Endothelial cell of umbilical vein (primary cell): ENCODE measurements around the gene C14orf93. TPM values are rescaled to one million over a fixed set of nuclear protein-coding genes. Genes with fewer than 3 reads are reported as not detected.

Experiments used
- BruUV-seq: library from RNA; stranded (reverse); fragments of 400-500 nt; replicated peaks from 2 replicates; lab custom pipeline; 2021; lab: Mats Ljungman, UMichigan
- CTCF ChIA-PET: fragments of 300-600, 350-600 bp; sonication (Branson Sonifier 250); formaldehyde crosslinking; loops from one replicate; lab custom pipeline; 2021; ENCODE audit warnings: antibody characterized with exemption, inconsistent platforms; lab: Charles Lee
- POLR2A ChIA-PET: fragments of 300-600, 350-600 bp; sonication (Branson Sonifier 250); formaldehyde crosslinking; loops from one replicate; lab custom pipeline; 2021; ENCODE audit warnings: antibody characterized with exemption, inconsistent platforms; lab: Charles Lee
- DNase-seq: peaks from one replicate; pipeline ENCODE4 v3.0.0-alpha.2; 2011; ENCODE audit warnings: low read depth, low spot score
- FAIRE-seq: peaks from 2 replicates; lab custom pipeline; 2011; peaks lifted over from hg19 to GRCh38; lab: Jason Lieb, UNC
- H2AFZ ChIP-seq: 2 replicates; pipeline ENCODE4 v1.6.0; 2012; ENCODE audit warnings: low read depth, low read length, control low read depth, inconsistent platforms
- H3K27ac ChIP-seq: 2 replicates; pipeline ENCODE4 v1.5.1; 2011; ENCODE audit warnings: low read depth, mild to moderate bottlenecking, control low read depth, low read length, moderate library complexity; ENCODE audit not compliant: insufficient read depth
- H3K27me3 ChIP-seq, 2 experiments: 2 replicates each; pipeline versions ENCODE4 v1.6.0 to v1.6.1; 2011; ENCODE audit warnings: low read length in 2 of 2, mixed read lengths in 1 of 2; ENCODE audit not compliant: control insufficient read depth in 2 of 2, insufficient read depth in 2 of 2
- H3K36me3 ChIP-seq, 2 experiments: 2 replicates in 1 of 2; 3 replicates in 1 of 2; pipeline ENCODE4 v1.5.1; 2011; ENCODE audit warnings: low read length in 2 of 2, mild to moderate bottlenecking in 1 of 2, moderate library complexity in 1 of 2; ENCODE audit not compliant: control insufficient read depth in 2 of 2, insufficient read depth in 2 of 2; ENCODE audit errors: extremely low read depth in 1 of 2
- H3K4me1 ChIP-seq: 3 replicates; pipeline ENCODE4 v1.5.1; 2011; ENCODE audit warnings: mild to moderate bottlenecking, low read length; ENCODE audit not compliant: control insufficient read depth, insufficient read depth; ENCODE audit errors: extremely low read depth
- H3K4me2 ChIP-seq: 2 replicates; pipeline ENCODE4 v1.6.1; 2011; ENCODE audit warnings: low read length, control low read depth, mixed read lengths; ENCODE audit not compliant: insufficient read depth
- H3K4me3 ChIP-seq, 3 experiments: fragments of 200-600 bp in 1 of 3; sonication (generic), shearing (Covaris generic) in 1 of 3; replicated peaks in 1 of 3; 2 replicates each; pipeline ENCODE4 v1.5.1; 2011 to 2016; ENCODE audit warnings: control low read depth in 3 of 3, low read length in 3 of 3, mild to moderate bottlenecking in 2 of 3, inconsistent platforms in 1 of 3, low read depth in 1 of 3, moderate library complexity in 1 of 3; ENCODE audit not compliant: insufficient read depth in 1 of 3
- H3K79me2 ChIP-seq: 2 replicates; pipeline ENCODE4 v1.6.0; 2012; ENCODE audit warnings: low read length, inconsistent platforms; ENCODE audit not compliant: control insufficient read depth, insufficient read depth
- H3K9ac ChIP-seq: replicated peaks from 2 replicates; pipeline ENCODE3; 2011; ENCODE audit warnings: low read length, control low read depth; ENCODE audit not compliant: insufficient read depth; ENCODE audit errors: extremely low read depth
- H3K9me1 ChIP-seq: replicated peaks from 3 replicates; pipeline ENCODE4 v1.6.0; 2011; ENCODE audit warnings: mild to moderate bottlenecking, low read length; ENCODE audit not compliant: control insufficient read depth, insufficient read depth; ENCODE audit errors: extremely low read depth
- H3K9me3 ChIP-seq: replicated peaks from 2 replicates; pipeline ENCODE4 v1.5.1; 2012; ENCODE audit warnings: low read length, inconsistent platforms; ENCODE audit not compliant: control insufficient read depth, insufficient read depth
- H4K20me1 ChIP-seq: replicated peaks from 2 replicates; pipeline ENCODE3; 2011; ENCODE audit warnings: mild to moderate bottlenecking, low read length; ENCODE audit not compliant: control insufficient read depth, insufficient read depth; ENCODE audit errors: extremely low read depth
- CTCF ChIP-seq, 2 donors: IDR thresholded peaks; 1 replicate in 1 of 2; 2 replicates in 1 of 2; pipeline ENCODE4 v1.5.1; 2011; ENCODE audit warnings: low read length in 2 of 2, mild to moderate bottlenecking in 2 of 2, moderate library complexity in 2 of 2, control low read depth in 1 of 2, inconsistent platforms in 1 of 2, low read depth in 1 of 2; ENCODE audit not compliant: insufficient read depth in 1 of 2; ENCODE audit errors: extremely low read depth in 1 of 2
- EZH2 ChIP-seq: IDR thresholded peaks from 2 replicates; pipeline ENCODE4 v1.6.1; 2012; ENCODE audit warnings: borderline replicate concordance, low read depth, mild to moderate bottlenecking, moderate library complexity, low read length, inconsistent platforms; ENCODE audit not compliant: severe bottlenecking
- FOS ChIP-seq: IDR thresholded peaks from 2 replicates; pipeline ENCODE4 v1.6.1; 2011; ENCODE audit warnings: mild to moderate bottlenecking, low read length, moderate library complexity, borderline replicate concordance; ENCODE audit not compliant: insufficient read depth
- GATA2 ChIP-seq: IDR thresholded peaks from 2 replicates; pipeline ENCODE4 v1.7.0; 2011; ENCODE audit warnings: low read depth, mild to moderate bottlenecking, moderate library complexity, mixed read lengths, low read length; ENCODE audit not compliant: insufficient read length, insufficient read depth
- JUN ChIP-seq: IDR thresholded peaks from 2 replicates; pipeline ENCODE4 v1.6.1; 2011; ENCODE audit warnings: borderline replicate concordance, low read depth; ENCODE audit not compliant: insufficient read length, insufficient read depth
- MAX ChIP-seq: IDR thresholded peaks from 2 replicates; pipeline ENCODE4 v1.6.1; 2011; ENCODE audit not compliant: insufficient read depth, insufficient read length
- MYC ChIP-seq: IDR thresholded peaks from one replicate; pipeline ENCODE4 v1.6.1; 2011; ENCODE audit warnings: mild to moderate bottlenecking, low read depth, low read length
- POLR2A ChIP-seq: IDR thresholded peaks from 2 replicates; pipeline ENCODE4 v1.6.1; 2012; ENCODE audit warnings: low read depth, mild to moderate bottlenecking, control low read depth, low read length
- POLR2AphosphoS5 ChIP-seq: IDR thresholded peaks from 2 replicates; pipeline ENCODE4 v1.6.1; 2012; ENCODE audit warnings: low read depth, mild to moderate bottlenecking, control low read depth, low read length, moderate library complexity; ENCODE audit not compliant: insufficient read depth
- dilution Hi-C: fragments of 300-500 bp; cut with MboI; formaldehyde crosslinking; loops from one replicate; pipeline ENCODE4 v1.15.0; 2019; ENCODE audit warnings: low sequenced_read_pairs; ENCODE audit not compliant: extremely low pct_ligation_motif_present
- intact Hi-C: fragments of 100-400 bp; cut with micrococcal nuclease; formaldehyde crosslinking; loops from one replicate; pipeline ENCODE4 v1.10.0; 2022
- polyA plus RNA-seq, 4 experiments: library from polyadenylated mRNA; depleted of rRNA in 3 of 4; stranded (reverse) in 3 of 4; unstranded in 1 of 4; fragments of >200 nt; gene quantifications; 2 replicates each; pipeline versions ENCODE4 v1.2.1 to v1.2.3, GENCODE V29; 2011 to 2012; ENCODE audit warnings: missing spikeins in 1 of 4
- total RNA-seq: library from RNA; stranded (reverse); gene quantifications from 2 replicates; pipeline ENCODE4 v1.2.3, GENCODE V29; 2021

C14orf93 gene
- total and polyA plus RNA-seq, 2 donors (not counting 3 experiments of a cell fraction or from before 2014, with no cell fraction given): 7.1 to 9.2 TPM

GRCh38 chr14:23040100-23040499 lies 30.2 kb upstream of the C14orf93 start:
- BruUV-seq: no TSS peak
- TF ChIP-seq MYC (no peak), CTCF (IDR thresholded peaks at IDR 0.05; ENCODE audit: extremely low read depth in 1 of 2, insufficient read depth in 1 of 2, low read depth in 1 of 2, low read length in 2 of 2) (no peak), POLR2A (no peak), JUN (no peak), MAX (no peak), GATA2 (no peak), FOS (no peak), EZH2 (no peak), POLR2AphosphoS5 (no peak)
- dilution Hi-C loops (no loop called here), intact Hi-C loops (no loop called here)
- H4K20me1 ChIP-seq: no peaks in the 10 kb centered on the region
- H3K36me3 ChIP-seq: no peaks in the 10 kb centered on the region
- H3K27me3 ChIP-seq: no peaks in the 10 kb centered on the region
- H3K4me2 ChIP-seq: no peak overlapping the region
- H3K27ac ChIP-seq: no peak overlapping the region
- H3K79me2 ChIP-seq: no peaks in the 10 kb centered on the region
- DNase-seq (no peak), FAIRE-seq (no peak)
- CTCF ChIA-PET: interaction anchor here (1.3 to 1.7 kb wide), 3 partner anchors 33 to 54 kb away, joined by 4 to 9 read pairs (median 8); no protein-coding TSS in a partner anchor
- POLR2A ChIA-PET: interaction anchor here (1.9 kb wide), 1 partner anchor 34 kb away, joined by 4 read pairs; no protein-coding TSS in a partner anchor
- H2AFZ ChIP-seq: no peak overlapping the region
- H3K4me1 ChIP-seq: peaks cover 16% of the 10 kb centered on the region
- H3K9ac ChIP-seq: no peak overlapping the region
- no peaks in the 10 kb centered on the region for H3K9me3 ChIP-seq
- no peaks in the 10 kb centered on the region for H3K9me1 ChIP-seq
- no peak overlapping the region for H3K4me3 ChIP-seq
